Stimulated activated naive CD4-positive, alpha-beta T cell treated with Interleukin-2 at 50 U/mL for 16 hours (primary cell): Measurements from ENCODE around the gene ATIC.

Experiments used
- DNase-seq: peaks from one replicate; lab custom pipeline; 2025; lab: John Stamatoyannopoulos, UW

Gene ATIC

GRCh38 chr2:215376103-215376780 lies 64.4 kb downstream of the ATIC start:
- no peak for DNase-seq

GRCh38 chr2:215377283-215377682 lies 65.4 kb downstream of the ATIC start:
- no peak for DNase-seq

- no peak for DNase-seq
These were observed 66.2 kb downstream of the ATIC start for GRCh38 chr2:215378045-215378444.

- no peak for DNase-seq
These were observed 67.2 kb downstream of the ATIC start for GRCh38 chr2:215379039-215379438.

- DNase-seq = no peak
These were observed 68.1 kb downstream of the ATIC start for GRCh38 chr2:215379948-215380347.

GRCh38 chr2:215380699-215381098 lies 68.8 kb downstream of the ATIC start:
- no peak for DNase-seq

GRCh38 chr2:215382011-215382410 lies 70.2 kb downstream of the ATIC start:
- no peak for DNase-seq

- no peak for DNase-seq
These were observed 70.6 kb downstream of the ATIC start for GRCh38 chr2:215382480-215382879.

- DNase-seq = no peak
These were observed 71.9 kb downstream of the ATIC start for GRCh38 chr2:215383652-215384279.

GRCh38 chr2:215384710-215385109 lies 72.9 kb downstream of the ATIC start:
- no peak for DNase-seq

- DNase-seq = no peak
These were observed 74.7 kb downstream of the ATIC start for GRCh38 chr2:215386566-215386965.

GRCh38 chr2:215388002-215388728 lies 76.3 kb downstream of the ATIC start:
- DNase-seq = no peak

GRCh38 chr2:215390550-215390913 lies 78.7 kb downstream of the ATIC start:
- DNase-seq = no peak

GRCh38 chr2:215391531-215391930 lies 79.7 kb downstream of the ATIC start:
- no peak for DNase-seq

GRCh38 chr2:215392164-215392563 lies 80.3 kb downstream of the ATIC start:
- DNase-seq = no peak

GRCh38 chr2:215392687-215393270 lies 80.9 kb downstream of the ATIC start:
- DNase-seq = no peak

GRCh38 chr2:215394102-215394805 lies 82.4 kb downstream of the ATIC start:
- DNase-seq = no peak

GRCh38 chr2:215395687-215396460 lies 84.0 kb downstream of the ATIC start:
- DNase-seq = no peak

GRCh38 chr2:215396595-215397313 lies 84.9 kb downstream of the ATIC start:
- no peak for DNase-seq

GRCh38 chr2:215397632-215398341 lies 85.9 kb downstream of the ATIC start:
- DNase-seq = no peak
